K562 (cell line): ENCODE data around the gene ENTREP3. TPM values are rescaled to one million over a fixed set of nuclear protein-coding genes. Genes with fewer than 3 reads are reported as not detected.

ENCODE experiments used
- ATF3 ChIP-seq, 2 experiments: fragments of 450-650 bp in 1 of 2; sonication (generic) in 1 of 2; formaldehyde crosslinking in 1 of 2; IDR thresholded peaks in 1 of 2; conservative IDR thresholded peaks in 1 of 2; 2 replicates each; pipeline versions ENCODE4 v1.6.1 to v1.8.1; 2016 to 2023; ENCODE audit warnings: mild to moderate bottlenecking in 2 of 2, moderate library complexity in 2 of 2, inconsistent platforms in 1 of 2, missing genetic modification reagents in 1 of 2
- CCNT2 ChIP-seq: IDR thresholded peaks from 2 replicates; pipeline ENCODE4 v1.6.1; 2011; ENCODE audit warnings: borderline replicate concordance, low read depth, mild to moderate bottlenecking, moderate library complexity, mixed read lengths, low read length; ENCODE audit not compliant: insufficient read length; ENCODE audit errors: extremely low read depth
- FOS ChIP-seq: IDR thresholded peaks from 3 replicates; pipeline ENCODE4 v1.6.1; 2011; ENCODE audit not compliant: insufficient read length; ENCODE audit errors: extremely low read depth
- FOXK1 ChIP-seq: sonication (generic); formaldehyde crosslinking; IDR thresholded peaks from 2 replicates; pipeline ENCODE4 v1.8.0; 2022; ENCODE audit warnings: missing genetic modification reagents, mild to moderate bottlenecking, borderline replicate concordance
- HDAC2 ChIP-seq: fragments of 450-650 bp; IDR thresholded peaks from 2 replicates; pipeline ENCODE4 v1.6.1; 2016; ENCODE audit warnings: mild to moderate bottlenecking
- KAT2B ChIP-seq: IDR thresholded peaks from one replicate; pipeline ENCODE4 v1.6.1; 2012; ENCODE audit warnings: low read depth, mild to moderate bottlenecking, control low read depth, inconsistent platforms, low read length, moderate library complexity
- KHSRP ChIP-seq: fragments of 450-650 bp; IDR thresholded peaks from 2 replicates; pipeline ENCODE4 v1.6.1; 2017
- KLF1 ChIP-seq: fragments of 450-650 bp; IDR thresholded peaks from 2 replicates; pipeline ENCODE4 v1.6.1; 2016; ENCODE audit warnings: missing genetic modification characterization, missing compliant biosample characterization
- MAZ ChIP-seq, 2 experiments: fragments of 450-650 bp in 1 of 2; sonication (generic) in 1 of 2; formaldehyde crosslinking; IDR thresholded peaks in 1 of 2; conservative IDR thresholded peaks in 1 of 2; 2 replicates each; pipeline versions ENCODE4 v1.4.0 to v1.5.0; 2020; ENCODE audit warnings: mild to moderate bottlenecking in 1 of 2, missing genetic modification reagents in 1 of 2
- MLLT1 ChIP-seq, 2 experiments: fragments of 450-650 bp; IDR thresholded peaks; 2 replicates each; pipeline ENCODE4 v1.6.1; 2016
- NBN ChIP-seq: fragments of 450-650 bp; IDR thresholded peaks from 2 replicates; pipeline ENCODE4 v1.6.1; 2016; ENCODE audit warnings: low read depth, mild to moderate bottlenecking
- NEUROD1 ChIP-seq: fragments of 150-350 bp; IDR thresholded peaks from 2 replicates; pipeline ENCODE4 v1.6.1; 2014; ENCODE audit warnings: borderline replicate concordance, low read length, low read depth; ENCODE audit not compliant: partially characterized antibody
- PHB2 ChIP-seq: fragments of 450-650 bp; IDR thresholded peaks from 2 replicates; pipeline ENCODE4 v1.6.1; 2017; ENCODE audit warnings: low read depth
- RFX1 ChIP-seq: fragments of 450-650 bp; IDR thresholded peaks from 2 replicates; pipeline ENCODE4 v1.6.1; 2016; ENCODE audit warnings: mild to moderate bottlenecking, moderate library complexity
- SFPQ ChIP-seq: fragments of 200-400 bp; formaldehyde crosslinking; IDR thresholded peaks from 2 replicates; pipeline ENCODE4 v1.6.1; 2017; ENCODE audit warnings: mild to moderate bottlenecking, low read depth, low read length, moderate library complexity
- ZFPM2 ChIP-seq: fragments of 250-450 bp; sonication (Bioruptor Pico); IDR thresholded peaks from 2 replicates; pipeline ENCODE4 v1.5.1; 2022; ENCODE audit warnings: mild to moderate bottlenecking
- ZKSCAN1 ChIP-seq: fragments of 150-350 bp; IDR thresholded peaks from 2 replicates; pipeline ENCODE4 v1.6.1; 2016; ENCODE audit warnings: low read depth, low read length
- ZNF197 ChIP-seq: fragments of 200-800 bp; sonication (Bioruptor generic); IDR thresholded peaks from 2 replicates; pipeline ENCODE4 v1.6.1; 2016; ENCODE audit warnings: low read depth, missing genetic modification characterization, missing compliant biosample characterization
- ZNF282 ChIP-seq: sonication (generic); formaldehyde crosslinking; IDR thresholded peaks from 2 replicates; pipeline ENCODE4 v1.8.1; 2023; ENCODE audit warnings: missing genetic modification reagents
- ZNF41 ChIP-seq: fragments of 250-450 bp; sonication (Bioruptor Pico); conservative IDR thresholded peaks from 2 replicates; pipeline ENCODE4 v1.4.0; 2020; ENCODE audit warnings: mild to moderate bottlenecking
- polyA plus RNA-seq, 8 experiments: library from polyadenylated mRNA; depleted of rRNA in 4 of 8; stranded (reverse) in 5 of 8; unstranded in 3 of 8; fragments of >200 nt; fragmentation: Nextera tagmentation in 2 of 8; fragmentation: Illumina TruSeq in 1 of 8; extraction: Ambion mirVana in 2 of 8; extraction: Trizol in 1 of 8; gene quantifications; 2 replicates each; pipeline versions ENCODE4 v1.2.1 to v1.2.3, GENCODE V29; 2011 to 2014; ENCODE audit warnings: inconsistent platforms in 1 of 8, missing spikeins in 1 of 8
- total RNA-seq, 7 experiments: library from RNA; depleted of rRNA in 6 of 7; stranded (reverse); fragments of >200 nt in 6 of 7; fragmentation: Illumina TruSeq in 2 of 7; extraction: Trizol in 2 of 7; gene quantifications; 2 replicates each; pipeline versions ENCODE4 v1.2.1 to v1.2.3, GENCODE V29; 2011 to 2021; ENCODE audit warnings: low replicate concordance in 1 of 7
- TF ChIP-seq, protein P1 (sequence below): fragments of 450-650 bp; IDR thresholded peaks from 2 replicates; pipeline ENCODE4 v1.6.1; 2014; ENCODE audit warnings: low read depth, mild to moderate bottlenecking, moderate library complexity, borderline replicate concordance
- TF ChIP-seq, protein P2 (sequence below): fragments of 250-450 bp; sonication (Bioruptor Pico); IDR thresholded peaks from 2 replicates; pipeline ENCODE4 v1.4.0; 2020; ENCODE audit warnings: borderline replicate concordance

The ENTREP3 gene
- total and polyA plus RNA-seq, 9 of the 15 experiments (the other 6 are each of a cell fraction or from before 2014, with no cell fraction given) = 1.9 to 41.8 (median 5.9) TPM

GRCh38 chr1:155226910-155227260 lies 28.4 kb downstream of the ENTREP3 start (continued):
- TF ChIP-seq ZKSCAN1 (no peak), SFPQ (no peak), ZNF41 (CRISPR knock-in tag) (no peak), ZNF282 (CRISPR knock-in tag) (no peak), KAT2B (no peak), MAZ (CRISPR knock-in tag; conservative IDR thresholded peaks at IDR 0.05 in 1 of 2, IDR thresholded peaks at IDR 0.05 in 1 of 2) (peak in 1 of 2 experiments; percentile 36; a peak in 1 of 4 replicates), FOXK1 (CRISPR knock-in tag) (no peak), KHSRP (peak; percentile 28; the same call in 1 of the 2 replicates), HDAC2 (0 out of 2 replicates have a peak, but pooled peaks have one; percentile 55), CCNT2 (no peak), MLLT1 (IDR thresholded peaks at IDR 0.05) (no peak), RFX1 (no peak), PHB2 (peak; percentile 7; the same call in 1 of the 2 replicates), ATF3 (IDR thresholded peaks at IDR 0.05) (0 out of 2 replicates have a peak, but pooled peaks have one; percentile 11), ATF3 (CRISPR knock-in tag; conservative IDR thresholded peaks at IDR 0.05) (no peak; the same call in 1 of the 2 replicates), NEUROD1 (no peak), FOS (no peak), NBN (no peak; the same call in 1 of the 2 replicates), KLF1 (tag) (no peak), ZFPM2 (CRISPR knock-in tag) (no peak), ZNF197 (CRISPR knock-in tag) (no peak)
- TF ChIP-seq, protein P1, sequence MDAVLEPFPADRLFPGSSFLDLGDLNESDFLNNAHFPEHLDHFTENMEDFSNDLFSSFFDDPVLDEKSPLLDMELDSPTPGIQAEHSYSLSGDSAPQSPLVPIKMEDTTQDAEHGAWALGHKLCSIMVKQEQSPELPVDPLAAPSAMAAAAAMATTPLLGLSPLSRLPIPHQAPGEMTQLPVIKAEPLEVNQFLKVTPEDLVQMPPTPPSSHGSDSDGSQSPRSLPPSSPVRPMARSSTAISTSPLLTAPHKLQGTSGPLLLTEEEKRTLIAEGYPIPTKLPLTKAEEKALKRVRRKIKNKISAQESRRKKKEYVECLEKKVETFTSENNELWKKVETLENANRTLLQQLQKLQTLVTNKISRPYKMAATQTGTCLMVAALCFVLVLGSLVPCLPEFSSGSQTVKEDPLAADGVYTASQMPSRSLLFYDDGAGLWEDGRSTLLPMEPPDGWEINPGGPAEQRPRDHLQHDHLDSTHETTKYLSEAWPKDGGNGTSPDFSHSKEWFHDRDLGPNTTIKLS = no peak
- TF ChIP-seq, protein P2, sequence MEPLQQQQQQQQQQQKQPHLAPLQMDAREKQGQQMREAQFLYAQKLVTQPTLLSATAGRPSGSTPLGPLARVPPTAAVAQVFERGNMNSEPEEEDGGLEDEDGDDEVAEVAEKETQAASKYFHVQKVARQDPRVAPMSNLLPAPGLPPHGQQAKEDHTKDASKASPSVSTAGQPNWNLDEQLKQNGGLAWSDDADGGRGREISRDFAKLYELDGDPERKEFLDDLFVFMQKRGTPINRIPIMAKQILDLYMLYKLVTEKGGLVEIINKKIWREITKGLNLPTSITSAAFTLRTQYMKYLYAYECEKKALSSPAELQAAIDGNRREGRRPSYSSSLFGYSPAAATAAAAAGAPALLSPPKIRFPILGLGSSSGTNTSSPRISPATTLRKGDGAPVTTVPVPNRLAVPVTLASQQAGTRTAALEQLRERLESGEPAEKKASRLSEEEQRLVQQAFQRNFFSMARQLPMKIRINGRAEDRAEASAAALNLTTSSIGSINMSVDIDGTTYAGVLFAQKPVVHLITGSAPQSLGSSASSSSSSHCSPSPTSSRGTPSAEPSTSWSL (CRISPR knock-in tag) = no peak
